T1000 (cell line): Measurements from ENCODE around the gene CDIPT.
"Not testable (repeated sequence)": the region's sequence is repeated elsewhere in the genome, so short reads cannot be mapped to it uniquely, and the experiment has no call there.

Experiments
- DNase-seq: peaks from one replicate; lab custom pipeline; 2025; ENCODE audit warnings: mixed read lengths; lab: John Stamatoyannopoulos, UW

Gene CDIPT

DNA sequence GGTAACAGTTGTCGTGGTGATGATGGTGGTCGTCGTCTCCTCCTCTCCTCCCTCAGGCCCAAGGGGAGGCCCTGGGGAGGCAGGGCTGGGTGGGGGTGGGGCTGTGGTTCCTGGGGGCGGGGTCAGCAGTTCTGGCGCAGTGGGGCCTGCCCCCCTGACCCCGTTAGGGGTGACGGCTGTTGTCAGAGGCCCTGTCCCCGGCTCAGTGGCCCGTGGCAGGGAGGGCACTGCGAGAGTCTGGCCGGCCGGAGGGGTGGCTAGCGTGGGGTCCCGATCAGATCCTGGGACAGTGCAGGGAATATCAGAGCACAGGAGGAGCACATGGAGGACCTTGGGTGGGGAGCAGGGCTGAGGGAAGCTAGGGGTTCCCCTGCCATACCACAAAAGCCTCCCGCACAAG is 33.8 kb upstream of the CDIPT start:
- no peak for DNase-seq

- no peak for DNase-seq
Observed at GRCh38 chr16:29894352-29894751, 31.3 kb upstream of the CDIPT start.

DNA sequence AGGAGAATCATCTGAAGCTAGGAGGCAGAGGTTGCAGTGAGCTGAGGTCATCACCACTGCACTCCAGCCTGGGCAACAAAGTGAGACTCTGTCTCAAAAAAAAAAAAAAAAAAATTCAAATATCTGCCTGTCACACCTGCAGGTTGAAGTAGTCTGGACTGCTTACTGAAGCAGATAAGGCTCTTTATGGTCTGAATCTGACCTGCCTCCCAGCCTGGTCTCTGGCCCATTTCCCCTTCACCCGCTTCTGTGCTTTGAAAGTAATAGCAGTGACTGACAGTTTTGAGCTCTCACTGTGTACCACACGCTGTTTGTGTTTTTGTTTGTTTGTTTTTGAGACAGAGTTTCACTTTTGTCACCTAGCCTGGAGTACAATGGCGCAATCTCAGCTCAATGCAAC is 30.5 kb upstream of the CDIPT start:
- DNase-seq: no peak

GRCh38 chr16:29892458-29892813 is 29.4 kb upstream of the CDIPT start:
- no peak for DNase-seq

GRCh38 chr16:29891525-29892457 is 28.8 kb upstream of the CDIPT start:
- DNase-seq: no peak

- DNase-seq: not testable (repeated sequence)
Observed at GRCh38 chr16:29889372-29889771, 26.3 kb upstream of the CDIPT start.

DNA sequence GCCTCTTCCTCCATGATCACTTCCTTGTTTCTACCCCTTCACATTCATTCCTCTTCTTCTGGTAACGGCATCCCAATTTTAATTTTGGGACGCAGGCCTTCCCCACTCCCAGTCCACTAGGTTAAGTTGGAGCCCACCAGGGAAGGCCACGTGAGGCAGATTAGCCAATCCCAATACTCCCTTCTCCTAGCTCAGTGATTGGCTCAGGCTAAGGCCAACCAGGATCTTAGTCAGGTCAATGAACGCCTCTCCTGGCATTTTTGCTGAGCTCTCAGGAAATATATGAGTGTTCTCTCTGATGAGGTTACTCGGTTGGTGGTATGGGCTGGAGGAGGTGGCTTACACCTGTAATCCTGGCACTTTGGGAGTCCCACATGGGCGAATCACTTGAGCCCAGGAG is 21.0 kb upstream of the CDIPT start:
- no peak for DNase-seq

GRCh38 chr16:29881050-29881449 is 18.0 kb upstream of the CDIPT start:
- no peak for DNase-seq

DNA sequence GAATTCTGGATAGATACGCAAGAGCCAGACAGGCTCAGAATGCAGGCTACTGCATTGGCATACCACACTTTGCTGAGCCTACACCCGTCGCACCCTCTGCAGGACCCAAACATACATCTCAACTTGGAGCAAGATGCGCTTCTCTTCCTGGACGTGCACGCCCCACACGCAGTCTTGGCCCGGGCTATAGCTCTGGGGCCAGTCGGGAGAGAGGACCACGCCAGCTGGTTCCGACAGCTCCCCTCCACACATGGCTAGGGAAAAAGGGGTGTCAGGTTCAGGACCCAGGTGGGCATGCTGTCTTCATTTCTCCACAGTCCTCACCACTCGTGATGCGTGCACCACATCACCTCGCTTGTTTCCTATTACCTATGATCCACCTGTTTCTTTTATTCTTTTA is 15.1 kb upstream of the CDIPT start:
- no peak for DNase-seq

GRCh38 chr16:29877266-29877961 is 14.4 kb upstream of the CDIPT start:
- no peak for DNase-seq

DNA sequence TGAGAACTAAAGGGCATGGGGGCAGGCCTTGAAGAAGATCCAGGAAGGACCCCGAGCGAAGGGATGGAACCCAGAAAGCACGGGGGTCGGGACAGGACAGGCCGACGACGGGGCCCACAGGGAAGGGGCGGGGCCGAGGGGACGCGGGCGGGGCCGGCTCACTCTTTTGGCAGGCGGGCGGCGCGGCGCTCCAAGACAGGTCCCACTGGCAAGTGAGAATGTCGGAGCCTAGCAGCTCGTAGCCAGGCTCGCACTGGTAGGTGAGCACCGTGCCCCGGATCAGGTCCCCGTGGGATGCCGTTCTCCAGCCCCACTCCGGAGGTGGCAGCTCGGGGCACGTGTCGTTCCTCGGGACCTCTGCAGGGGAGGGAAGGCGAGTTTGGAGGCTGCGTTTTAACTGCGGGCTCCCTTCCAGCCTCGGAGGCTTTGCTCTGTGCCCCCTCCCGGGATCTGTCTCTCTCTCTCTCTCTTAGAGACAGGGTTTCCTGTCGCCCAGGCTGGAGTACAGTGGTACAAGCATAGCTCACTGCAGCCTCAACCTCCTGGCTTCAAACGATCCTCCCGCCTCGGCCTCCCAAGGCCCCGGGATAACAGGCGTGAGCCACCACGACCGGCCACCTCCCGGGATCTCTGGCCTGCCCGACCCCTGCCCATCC is 13.7 kb upstream of the CDIPT start:
- DNase-seq: no peak

DNA sequence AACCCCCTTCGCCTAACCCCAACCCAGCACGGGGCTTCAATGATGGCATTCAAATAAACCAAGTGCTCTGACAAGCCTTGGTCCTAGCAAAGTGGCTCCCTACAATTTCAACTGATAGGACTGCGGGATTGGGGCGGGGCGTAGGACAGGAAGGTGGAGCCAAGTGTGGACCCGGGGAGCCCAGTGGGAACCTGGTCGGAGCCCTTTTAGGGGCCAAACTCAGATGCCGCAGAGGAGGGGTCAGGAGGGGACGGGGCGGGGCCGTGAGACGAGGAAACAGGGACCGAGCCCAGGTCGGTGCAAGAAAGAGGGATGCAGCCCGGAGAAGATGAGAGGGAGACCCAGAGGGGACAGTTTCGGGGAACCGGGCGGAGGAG is 13.2 kb upstream of the CDIPT start:
- DNase-seq: no peak

DNA sequence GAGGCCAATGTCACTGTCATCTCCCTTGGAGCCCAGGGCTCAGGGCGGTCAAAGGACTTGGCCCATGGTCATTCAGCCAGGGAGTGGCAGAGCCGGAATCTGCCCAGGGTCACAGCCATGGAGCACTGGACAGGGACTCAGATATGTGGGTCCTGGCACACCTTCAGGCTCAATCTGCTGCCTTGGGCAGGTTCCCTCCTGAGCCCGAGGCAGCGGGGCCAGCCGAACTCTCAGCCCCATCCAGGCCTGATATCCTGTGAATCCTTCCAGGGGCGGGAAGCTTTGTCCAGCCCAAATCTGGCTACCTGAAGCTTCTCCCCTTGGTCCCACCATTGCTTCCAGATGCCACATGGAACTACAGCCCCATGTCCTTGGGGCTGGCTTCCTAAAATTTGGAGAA is 12.2 kb upstream of the CDIPT start:
- DNase-seq: no peak

DNA sequence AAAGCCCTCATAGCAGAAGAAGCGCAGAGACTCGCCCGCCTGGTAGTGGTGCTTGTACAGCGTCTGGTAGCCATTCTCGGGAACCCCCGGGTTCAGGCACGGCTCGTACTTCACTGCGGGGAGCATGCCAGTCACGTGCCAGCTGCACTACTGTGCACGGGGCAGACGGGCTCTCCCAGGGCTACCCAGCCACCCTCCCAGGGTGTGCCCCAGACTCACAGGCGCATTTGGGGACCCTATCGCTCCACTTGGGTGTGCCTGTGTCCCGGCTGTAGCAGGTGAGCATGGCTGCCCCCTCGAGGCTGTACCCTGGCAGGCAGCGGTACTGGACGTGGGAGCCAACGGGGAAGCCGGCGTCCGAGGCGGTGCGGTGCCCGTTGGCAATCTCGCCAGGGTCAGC is 10.3 kb upstream of the CDIPT start:
- DNase-seq: no peak

- DNase-seq: no peak
Observed at GRCh38 chr16:29871822-29872546, 9.0 kb upstream of the CDIPT start.

GRCh38 chr16:29869067-29869466 is 6.0 kb upstream of the CDIPT start:
- not testable (repeated sequence) for DNase-seq

DNA sequence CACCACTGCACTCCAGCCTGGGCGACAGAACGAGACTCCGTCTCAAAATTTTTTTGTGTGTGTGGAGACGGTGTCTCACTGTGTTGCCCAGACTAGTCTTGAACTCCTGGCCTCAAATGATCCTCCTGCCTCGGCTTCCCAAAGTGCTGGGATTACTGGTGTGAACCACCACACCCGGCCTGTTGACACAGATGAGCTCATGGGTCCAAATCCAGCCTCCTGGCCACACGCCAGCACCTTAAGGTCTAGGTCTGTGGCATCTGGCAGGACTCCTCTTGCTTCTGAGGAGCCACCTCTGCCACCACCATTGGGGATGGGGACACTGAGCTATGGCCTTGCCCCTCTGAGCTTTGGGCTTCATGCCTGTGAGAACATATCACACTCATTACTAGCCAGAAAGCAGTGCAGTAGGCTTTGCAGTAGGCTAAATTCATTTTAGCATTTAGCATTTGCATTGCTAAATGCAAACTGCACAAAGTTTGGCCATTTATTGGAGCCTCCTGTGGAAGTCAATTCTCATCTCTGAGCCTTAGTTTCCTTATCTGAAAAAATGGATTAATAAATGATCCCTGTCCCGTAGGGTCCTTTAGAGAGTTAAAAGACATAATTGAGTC is 5.5 kb upstream of the CDIPT start:
- no peak for DNase-seq

GRCh38 chr16:29864205-29864604 is 1.2 kb upstream of the CDIPT start:
- no peak for DNase-seq

DNA sequence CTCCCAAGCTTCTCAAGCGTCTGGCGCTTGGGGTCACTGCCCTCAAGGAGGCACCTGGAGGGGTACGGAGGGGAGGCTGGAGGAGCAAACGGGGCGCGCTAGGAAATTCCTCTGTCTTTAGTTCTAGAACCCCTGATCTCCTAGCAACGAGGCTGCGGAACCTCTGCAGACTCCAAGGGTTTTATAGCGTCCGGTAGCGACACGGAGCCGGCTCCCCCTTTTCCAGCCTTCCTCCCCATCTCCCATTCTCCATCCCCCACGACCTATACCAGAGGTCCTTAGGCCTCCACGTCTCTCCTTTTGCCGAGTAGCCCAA is 601 bp upstream of the CDIPT start:
- no peak for DNase-seq

DNA sequence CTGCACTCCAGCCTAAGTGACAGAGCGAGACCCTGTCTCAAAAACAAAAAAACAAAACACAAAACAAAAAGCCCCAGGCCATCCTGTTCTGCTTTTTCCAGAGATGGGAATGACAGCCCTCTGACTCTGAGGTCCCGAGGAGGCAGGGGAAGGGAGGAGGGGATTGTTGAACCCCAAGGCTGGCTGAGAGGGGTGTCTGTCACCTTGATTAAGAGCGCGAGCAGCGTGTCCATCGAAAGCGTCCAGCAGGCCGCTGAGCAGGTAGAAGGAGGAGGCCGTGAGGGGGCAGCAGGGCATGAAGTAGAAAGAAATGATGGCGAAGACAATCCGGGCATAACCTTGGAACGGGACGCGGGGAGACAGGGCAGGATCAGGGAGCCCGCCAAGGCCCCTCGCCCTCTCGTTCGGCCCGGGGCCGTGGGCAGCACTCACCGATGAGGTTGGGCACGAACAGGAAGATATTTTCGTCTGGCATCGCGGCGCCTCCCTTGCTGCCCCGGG is 593 bp downstream of the CDIPT start:
- no peak for DNase-seq

DNA sequence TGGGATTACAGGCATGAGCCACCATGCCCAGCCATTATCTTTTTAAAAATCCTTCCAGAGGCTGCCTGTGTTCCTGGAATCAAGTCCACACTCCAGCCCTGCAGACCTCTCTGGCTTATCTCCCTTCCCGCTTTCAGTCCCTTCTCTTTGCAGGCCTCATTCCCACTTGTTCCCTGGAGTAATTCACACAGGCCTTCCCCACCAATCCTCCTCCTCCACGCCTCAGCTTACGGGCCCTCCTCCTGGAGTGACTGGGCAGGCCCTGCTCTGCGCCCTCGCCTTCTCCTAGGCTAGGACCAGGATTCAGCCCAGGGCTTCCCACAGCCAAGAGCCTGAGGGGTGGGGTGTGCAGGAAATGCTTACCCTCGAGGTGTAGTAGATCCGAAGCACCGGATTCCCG is 2.8 kb downstream of the CDIPT start:
- no peak for DNase-seq

GRCh38 chr16:29858974-29859373 is 4.1 kb downstream of the CDIPT start:
- no peak for DNase-seq
